HG03159 (cell line): ENCODE data around the gene PRSS22.
"Not testable (repeated sequence)": the region's sequence is repeated elsewhere in the genome, so short reads cannot be mapped to it uniquely, and the experiment has no call there.

Source experiments
- ATAC-seq: cut with Tn5 transposase; IDR thresholded peaks from one replicate; pipeline ENCODE4 v1.9.1; 2021; ENCODE audit warnings: mild to moderate bottlenecking, moderate library complexity; ENCODE audit not compliant: unreplicated experiment

Gene PRSS22

GRCh38 chr16:2857451-2858244, at the start of gene PRSS22:
PRSS22 (minus strand) TSS chr16:2858170; CDS start chr16:2858104, 66 bp downstream.
- ATAC-seq = no peak

- not testable (repeated sequence) for ATAC-seq
Observed at GRCh38 chr16:2907084-2907753, 49.2 kb upstream of the PRSS22 start.

- ATAC-seq = no peak
Observed at GRCh38 chr16:2905988-2906387, 48.0 kb upstream of the PRSS22 start.

- peak; percentile 65 for ATAC-seq
Observed at GRCh38 chr16:2905241-2905987, 47.4 kb upstream of the PRSS22 start.

- no peak for ATAC-seq
Observed at GRCh38 chr16:2904922-2905240, 46.9 kb upstream of the PRSS22 start.

GRCh38 chr16:2904100-2904921, 46.3 kb upstream of the PRSS22 start:
- ATAC-seq = peak; percentile 42

- ATAC-seq = no peak
Observed at GRCh38 chr16:2902337-2903130, 44.6 kb upstream of the PRSS22 start.

GRCh38 chr16:2900526-2901075, 42.6 kb upstream of the PRSS22 start:
- ATAC-seq = no peak

GRCh38 chr16:2899564-2900072, 41.6 kb upstream of the PRSS22 start:
- no peak for ATAC-seq

GRCh38 chr16:2898831-2899563, 41.0 kb upstream of the PRSS22 start:
- no peak for ATAC-seq

- ATAC-seq = no peak
Observed at GRCh38 chr16:2897110-2897509, 39.1 kb upstream of the PRSS22 start.

GRCh38 chr16:2896480-2897010, 38.6 kb upstream of the PRSS22 start:
- ATAC-seq = no peak

GRCh38 chr16:2895813-2896212, 37.8 kb upstream of the PRSS22 start:
- ATAC-seq = no peak

- ATAC-seq = no peak
Observed at GRCh38 chr16:2894231-2894630, 36.3 kb upstream of the PRSS22 start.

GRCh38 chr16:2884041-2884451, 26.1 kb upstream of the PRSS22 start:
- ATAC-seq = no peak

- ATAC-seq = no peak
Observed at GRCh38 chr16:2883458-2883908, 25.5 kb upstream of the PRSS22 start.

- peak; percentile 87 for ATAC-seq
Observed at GRCh38 chr16:2882650-2883457, 24.9 kb upstream of the PRSS22 start, which contains the start of gene FLYWCH2. FLYWCH2 (plus strand) TSS chr16:2883215; CDS start chr16:2896450, 13,235 bp downstream.
